Stimulated activated CD4-positive, alpha-beta T cell treated with anti-CD3 and anti-CD28 coated beads, Interleukin-15, amount 100 ng/mL, for 24 hours (primary cell): ENCODE results near the gene TRIM7.
"Not testable (repeated sequence)": the region's sequence is repeated elsewhere in the genome, so short reads cannot be mapped to it uniquely, and the experiment has no call there.

Experiments used
- DNase-seq: peaks from one replicate; pipeline ENCODE4 v3.0.0-alpha.2; 2020

TRIM7 gene

DNA sequence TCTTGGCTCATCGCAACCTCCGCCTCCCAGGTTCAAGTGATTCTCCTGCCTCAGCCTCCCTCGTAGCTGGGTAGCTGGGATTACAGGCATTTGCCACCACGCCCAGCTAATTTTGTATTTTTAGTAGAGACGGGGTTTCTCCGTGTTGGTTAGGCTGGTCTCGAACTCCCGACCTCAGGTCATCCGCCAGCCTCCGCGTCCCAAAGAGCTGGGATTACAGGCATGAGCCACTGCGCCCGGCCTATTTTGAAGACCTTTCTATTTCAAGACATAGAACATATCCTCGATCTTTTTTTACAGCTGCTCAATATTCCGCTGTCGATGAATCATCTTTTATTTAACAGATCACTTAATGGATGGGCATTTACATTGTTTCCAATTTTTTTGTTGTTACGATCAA, 5.7 kb upstream of the TRIM7 start:
- DNase-seq, result not testable (repeated sequence)

DNA sequence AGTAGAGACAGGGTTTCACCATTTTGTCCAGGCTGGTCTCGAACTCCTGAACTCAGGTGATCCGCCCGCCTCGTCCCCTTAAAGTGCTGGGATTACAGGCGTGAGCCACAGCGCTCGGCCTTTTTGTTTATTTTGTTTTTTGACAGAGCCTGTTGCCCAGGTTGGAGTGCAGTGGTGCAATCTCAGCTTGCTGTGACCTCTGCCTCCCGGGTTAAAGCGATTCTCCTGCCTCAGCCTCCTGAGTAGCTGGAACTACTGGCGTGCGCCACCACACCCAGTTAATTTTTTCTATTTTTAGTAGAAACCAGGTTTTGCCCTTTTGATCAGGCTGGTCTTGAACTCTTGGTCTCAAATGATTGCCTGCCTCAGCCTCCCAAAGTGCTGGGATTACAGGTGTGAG, 5.2 kb upstream of the TRIM7 start:
- not testable (repeated sequence) for DNase-seq

DNA sequence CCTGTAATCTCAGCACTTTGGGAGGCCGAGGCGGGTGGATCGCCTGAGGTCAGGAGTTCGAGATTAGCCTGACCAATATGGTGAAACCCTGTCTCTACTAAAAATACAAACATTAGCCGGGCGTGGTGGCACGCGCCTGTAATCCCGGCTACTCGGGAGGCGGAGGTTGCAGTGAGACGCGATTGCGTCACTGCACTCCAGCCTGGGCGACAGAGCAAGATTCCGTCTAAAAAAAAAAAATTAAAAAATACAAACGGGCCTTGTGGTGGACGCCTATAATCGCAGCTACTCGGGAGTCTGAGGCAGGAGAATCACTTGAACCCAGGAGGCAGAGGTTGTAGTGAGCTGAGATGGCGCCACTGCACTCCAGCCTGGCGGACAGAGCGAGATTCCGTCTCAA, 4.0 kb upstream of the TRIM7 start:
- DNase-seq, result not testable (repeated sequence)

DNA sequence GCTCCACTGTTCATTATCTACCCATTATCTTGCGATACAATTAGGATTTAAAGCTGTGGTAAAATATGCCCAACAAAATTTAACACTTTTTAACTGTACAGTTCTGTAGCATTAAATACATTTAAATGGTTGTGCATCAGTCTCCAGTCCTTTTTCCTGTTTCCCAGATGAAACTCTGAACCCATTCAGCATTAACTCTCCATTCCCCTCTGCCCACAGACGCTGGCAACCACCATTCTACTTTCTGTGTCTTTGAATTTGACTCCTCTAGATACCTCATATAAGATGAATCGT, 2.9 kb upstream of the TRIM7 start:
- no peak for DNase-seq

- peak; percentile 95 for DNase-seq
Observed at GRCh38 chr5:181207214-181207959, 2.4 kb upstream of the TRIM7 start.

- peak; percentile 54 for DNase-seq
Observed at GRCh38 chr5:181205761-181206649, 1.0 kb upstream of the TRIM7 start.

- DNase-seq, result peak; percentile 42
Observed at GRCh38 chr5:181204113-181204825, 727 bp downstream of the TRIM7 start.

DNA sequence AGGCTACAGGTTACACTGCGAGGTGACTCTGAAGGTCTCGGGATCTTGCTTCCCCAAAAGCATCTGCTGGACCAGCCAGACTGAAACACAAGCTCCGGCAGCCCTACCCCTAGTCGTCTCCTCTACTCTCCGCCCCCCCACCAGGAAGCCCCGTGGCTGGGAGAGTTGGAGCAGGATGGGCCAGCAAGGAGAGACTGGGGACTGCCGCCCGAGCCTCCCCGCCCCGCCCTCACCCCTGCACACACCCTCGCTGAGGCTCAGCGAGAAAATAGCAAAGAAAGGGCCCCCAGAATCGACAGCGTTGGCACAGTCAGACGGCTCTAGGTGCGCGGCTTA, 1.3 kb downstream of the TRIM7 start:
- peak; percentile 38 for DNase-seq

GRCh38 chr5:181203093-181203711, 1.8 kb downstream of the TRIM7 start:
- no peak for DNase-seq

DNA sequence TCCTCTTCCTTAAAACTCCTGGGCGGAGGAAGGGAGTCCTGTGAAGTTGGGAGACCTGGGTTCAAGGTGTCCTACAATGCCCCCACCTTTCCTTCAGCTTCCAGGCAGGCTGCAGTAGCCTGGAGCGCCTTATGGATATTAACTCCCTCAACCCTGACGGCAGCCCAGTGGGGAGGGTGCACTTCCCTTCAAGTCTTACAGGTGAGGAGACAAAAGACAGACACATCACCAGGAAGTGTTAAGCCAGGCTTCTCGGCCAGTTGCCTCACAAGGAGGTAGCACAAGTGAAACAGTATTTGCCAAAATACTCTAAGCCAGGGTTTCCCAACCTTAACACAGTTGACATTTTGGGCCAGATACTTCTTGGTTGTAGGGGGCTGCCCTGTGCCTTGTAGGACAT, 4.2 kb downstream of the TRIM7 start:
- DNase-seq, result no peak

DNA sequence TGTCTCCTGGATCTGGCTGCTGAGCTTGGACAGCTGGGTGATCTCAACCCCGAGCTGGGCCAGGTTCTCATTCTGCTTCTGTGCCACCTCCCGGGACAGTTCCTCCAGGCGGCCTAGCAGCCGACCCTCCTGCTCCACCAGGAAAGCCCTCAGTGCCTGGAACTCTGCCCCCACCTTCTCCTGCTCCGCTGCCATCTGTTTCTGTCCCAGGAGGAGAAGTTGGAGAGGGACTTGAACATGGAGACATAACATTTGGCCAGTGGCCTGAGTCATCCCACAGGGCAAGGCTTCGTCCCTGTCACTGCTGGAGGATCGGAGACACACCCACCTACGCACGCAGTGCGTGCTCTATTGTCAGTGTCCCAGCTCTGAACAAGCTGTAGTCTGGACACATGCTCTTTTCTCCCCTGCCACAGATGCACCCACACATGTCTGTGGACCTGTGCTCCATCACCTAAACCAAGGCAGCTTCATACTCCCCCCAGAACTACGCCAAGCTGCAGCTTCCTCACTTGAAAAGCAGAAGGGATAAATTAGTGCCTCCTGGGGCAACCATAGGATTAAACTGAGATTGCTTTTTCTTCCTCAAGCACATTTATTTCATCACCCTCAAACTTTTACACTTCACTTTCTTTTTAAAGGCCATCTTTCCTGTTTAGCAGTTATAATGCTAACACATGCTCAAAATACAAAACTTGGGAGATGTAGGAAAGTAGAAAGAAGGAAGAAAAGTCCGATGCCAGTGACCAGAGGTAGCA, 4.9 kb downstream of the TRIM7 start:
- no peak for DNase-seq

- DNase-seq, result no peak
Observed at GRCh38 chr5:181198905-181199519, 6.0 kb downstream of the TRIM7 start.

DNA sequence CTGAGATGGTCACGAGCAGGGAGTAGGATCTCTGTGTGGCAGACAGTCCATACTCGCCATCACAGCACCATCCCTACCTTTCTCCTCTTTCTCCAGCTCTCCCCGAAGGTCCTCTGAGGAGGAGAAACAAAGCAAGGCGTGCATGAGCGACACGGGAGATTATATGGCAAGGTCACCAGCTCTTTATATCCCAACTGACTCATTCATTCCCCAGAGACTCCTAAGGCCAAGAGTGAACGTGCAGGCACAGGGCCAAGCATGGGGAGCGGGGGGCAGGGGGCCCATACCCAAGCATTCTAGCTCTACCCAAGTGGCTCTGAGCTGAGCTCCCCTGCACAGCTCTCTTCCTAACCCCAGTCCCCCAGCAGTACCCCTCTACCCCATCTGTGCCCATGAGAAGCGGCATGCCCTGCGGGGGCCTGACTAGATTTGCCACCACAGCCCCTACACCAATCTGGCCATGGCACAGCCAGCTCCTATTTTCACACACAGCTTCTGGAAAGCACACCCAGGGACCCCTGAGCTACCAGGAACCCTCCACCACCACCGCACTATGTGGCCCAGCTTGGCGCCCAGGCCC, 6.8 kb downstream of the TRIM7 start:
- DNase-seq, result no peak

DNA sequence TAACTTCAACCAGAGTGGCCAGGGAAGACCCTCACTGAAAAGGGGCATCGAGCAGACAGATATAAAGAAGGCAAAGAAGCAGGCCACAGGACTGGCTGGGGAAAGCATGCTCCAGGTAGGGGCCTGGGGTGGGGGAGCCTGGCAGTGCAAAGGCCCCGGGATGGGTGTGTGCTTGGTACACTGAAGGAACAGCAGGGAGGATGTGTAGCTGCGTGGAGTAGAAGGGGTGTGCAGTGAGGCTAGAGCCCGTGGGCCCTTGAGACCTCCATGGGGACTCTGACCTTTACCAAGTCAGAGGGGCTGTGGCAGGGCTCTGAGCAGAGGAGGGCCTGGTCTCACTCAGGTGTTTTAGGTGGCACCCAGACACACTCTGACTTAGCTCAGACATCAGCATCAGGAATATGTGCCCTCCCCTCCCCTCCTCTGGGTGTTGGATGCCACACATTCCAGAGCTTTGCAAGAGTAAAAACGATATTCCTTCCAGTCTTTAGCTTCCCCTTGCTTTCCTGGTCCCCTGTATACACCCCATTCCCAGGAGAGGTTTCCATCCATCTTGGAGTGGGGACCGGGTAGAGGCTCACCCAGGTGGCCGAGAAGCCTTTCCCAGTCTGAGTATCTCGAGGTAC, 7.6 kb downstream of the TRIM7 start:
- no peak for DNase-seq

DNA sequence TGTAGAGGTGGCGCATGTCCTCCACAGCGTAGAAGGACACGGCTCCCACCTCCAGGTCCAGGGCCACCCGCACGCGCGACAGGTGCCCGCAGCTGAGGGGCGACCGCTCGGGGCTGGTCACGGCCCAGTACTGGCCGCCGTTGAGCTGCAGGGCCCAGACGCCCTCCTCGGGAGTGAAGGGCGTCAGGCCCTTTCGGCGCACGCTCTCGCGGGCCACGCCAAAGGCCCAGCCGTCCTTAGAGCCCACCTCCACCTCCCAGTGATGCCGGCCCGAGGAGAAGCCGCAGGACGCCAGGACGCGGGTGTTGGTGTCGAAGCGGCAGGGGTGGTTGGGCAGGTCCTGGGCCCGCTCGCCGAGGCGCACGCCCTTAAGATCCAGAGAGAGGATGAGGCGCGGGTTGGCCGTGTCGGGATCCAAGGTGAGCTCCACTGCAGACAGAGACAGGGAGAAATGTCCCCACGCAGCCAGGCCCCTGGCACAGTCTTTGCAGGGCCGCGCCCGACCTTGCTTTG, 9.7 kb downstream of the TRIM7 start:
- DNase-seq, result no peak

- no peak for DNase-seq
Observed at GRCh38 chr5:181194489-181195248, 10.3 kb downstream of the TRIM7 start.

GRCh38 chr5:181193656-181194055, 11.3 kb downstream of the TRIM7 start:
- no peak for DNase-seq

DNA sequence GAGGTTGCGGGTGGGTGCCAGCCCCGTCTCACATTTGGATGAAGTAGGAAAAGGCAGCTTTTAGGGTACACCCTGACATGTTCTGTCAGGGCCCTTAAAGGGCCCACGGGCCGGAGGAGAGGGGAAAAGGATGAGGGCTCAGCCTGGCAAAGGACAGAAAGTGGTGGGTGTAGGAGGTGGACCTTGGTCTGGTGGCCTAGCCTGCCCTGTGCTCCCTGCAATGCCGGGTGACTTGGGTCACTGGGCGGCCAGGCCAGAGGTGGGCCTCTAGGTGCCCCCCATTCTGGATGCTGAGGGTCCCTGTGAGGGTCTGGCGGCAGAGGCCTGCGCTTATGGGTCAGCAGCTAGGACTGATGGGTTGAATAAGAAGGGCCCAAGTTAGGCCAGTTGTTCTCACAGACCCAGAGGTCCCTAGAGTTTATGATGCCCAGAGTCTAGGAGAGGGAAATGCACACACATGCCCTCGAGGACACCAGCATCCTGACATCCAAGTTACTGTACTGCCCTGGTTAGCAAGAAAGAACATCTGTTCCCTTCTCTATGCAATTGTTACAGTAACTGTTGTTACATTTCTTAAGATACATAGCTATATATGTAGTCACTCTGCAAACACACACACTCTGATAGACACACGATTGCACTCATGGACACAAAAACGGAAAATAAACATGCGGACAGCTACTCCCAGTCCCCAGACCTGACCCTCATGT, 12.5 kb downstream of the TRIM7 start:
- DNase-seq, result no peak

DNA sequence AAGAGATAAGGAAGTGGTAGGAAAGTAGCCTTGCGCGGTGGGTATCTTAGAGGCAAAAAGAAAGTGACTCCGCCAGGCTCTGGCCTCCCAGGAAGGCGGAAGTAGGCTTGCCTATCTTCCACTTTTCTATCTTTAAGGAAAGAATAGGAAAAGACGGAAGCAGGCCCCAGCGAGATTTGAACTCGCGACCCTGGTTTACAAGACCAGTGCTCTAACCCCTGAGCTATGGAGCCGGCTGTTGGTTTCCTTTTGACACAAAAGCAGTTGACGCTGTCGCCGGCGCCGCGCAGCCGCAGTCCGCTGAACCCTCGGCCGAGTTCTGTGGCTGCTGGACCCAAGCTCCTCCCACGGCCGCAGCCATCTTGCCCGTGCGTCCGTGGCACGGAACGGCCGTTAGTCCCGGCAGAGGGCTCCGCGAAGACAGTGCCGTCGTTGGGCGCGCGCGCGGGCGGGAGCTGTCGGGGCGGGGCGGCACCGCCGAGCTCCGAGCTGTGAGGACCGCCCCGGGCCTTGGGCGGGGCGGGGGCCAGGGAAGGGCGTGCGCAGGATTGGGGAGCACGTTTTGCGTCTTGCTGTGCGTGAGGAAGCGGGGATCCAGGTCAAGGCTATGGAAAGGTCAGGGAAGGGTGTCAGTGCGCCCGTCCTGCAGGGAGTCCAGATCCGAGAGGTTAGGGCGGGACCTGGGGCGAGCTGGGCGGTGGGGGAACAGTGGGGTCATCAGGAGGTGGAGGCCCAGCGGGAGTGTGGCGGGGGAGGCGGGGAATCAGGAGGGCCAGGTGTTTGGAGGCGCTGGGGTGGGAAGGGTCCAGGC, 13.3 kb downstream of the TRIM7 start:
- DNase-seq, result peak; percentile 95
